H1 (cell line): ENCODE results near the gene ZBTB16. TPM values are rescaled to one million over a fixed set of nuclear protein-coding genes. Genes with fewer than 3 reads are reported as not detected.

Source experiments
- CBX5 ChIP-seq: fragments of 300-800, 300-1000 bp; sonication (generic); IDR thresholded peaks from 2 replicates; pipeline ENCODE4 v1.7.1; 2016; ENCODE audit warnings: antibody characterized with exemption, low read length, low read depth
- PHF8 ChIP-seq: fragments of 200-600 bp; sonication (generic); conservative IDR thresholded peaks from 2 replicates; pipeline ENCODE4 v1.7.1; 2012; ENCODE audit warnings: low read depth, mild to moderate bottlenecking, inconsistent platforms, low read length, moderate library complexity
- POLR2A ChIP-seq, 2 experiments: IDR thresholded peaks; 1 replicate in 1 of 2; 2 replicates in 1 of 2; pipeline ENCODE4 v1.6.1; 2011; ENCODE audit warnings: low read depth in 2 of 2, low read length in 2 of 2, mild to moderate bottlenecking in 2 of 2; ENCODE audit errors: control extremely low read depth in 1 of 2
- polyA plus RNA-seq, 7 experiments: library from polyadenylated mRNA; depleted of rRNA in 3 of 7; stranded (reverse) in 5 of 7; unstranded in 2 of 7; fragments of >200 nt in 5 of 7; fragments of 200-250 nt in 2 of 7; gene quantifications; 1 replicate in 5 of 7; 2 replicates in 1 of 7; 4 replicates in 1 of 7; pipeline versions ENCODE4 v1.2.1 to v1.2.3, GENCODE V29; 2011 to 2013; ENCODE audit warnings: missing spikeins in 2 of 7, mixed read lengths in 2 of 7
- total RNA-seq: library from RNA; stranded (reverse); fragmentation: NEBNext Ultra II Directional; extraction: Animal tissue kit (Norgen Biotek cat#: 25700); gene quantifications from 2 replicates; pipeline ENCODE4 v1.2.1, GENCODE V29; 2021
- TF ChIP-seq, protein P1 (sequence below): fragments of 300-600 bp; sonication (generic); IDR thresholded peaks from 2 replicates; pipeline ENCODE4 v1.7.1; 2012; ENCODE audit warnings: low read length, moderate library complexity, mild to moderate bottlenecking, inconsistent platforms; ENCODE audit not compliant: insufficient replicate concordance
- TF ChIP-seq, protein P2 (sequence below), 3 experiments: IDR thresholded peaks; 1 replicate in 2 of 3; 2 replicates in 1 of 3; pipeline versions ENCODE4 v1.5.1 to v1.6.1; 2011; ENCODE audit warnings: low read length in 3 of 3, mild to moderate bottlenecking in 3 of 3, inconsistent platforms in 2 of 3, low read depth in 1 of 3, moderate library complexity in 1 of 3; ENCODE audit not compliant: insufficient read depth in 1 of 3; ENCODE audit errors: control extremely low read depth in 1 of 3

Gene ZBTB16
- total and polyA plus RNA-seq, 2 of the 8 experiments (the other 6 are each of a cell fraction or from before 2014, with no cell fraction given): 0.12 to 0.61 TPM

DNA sequence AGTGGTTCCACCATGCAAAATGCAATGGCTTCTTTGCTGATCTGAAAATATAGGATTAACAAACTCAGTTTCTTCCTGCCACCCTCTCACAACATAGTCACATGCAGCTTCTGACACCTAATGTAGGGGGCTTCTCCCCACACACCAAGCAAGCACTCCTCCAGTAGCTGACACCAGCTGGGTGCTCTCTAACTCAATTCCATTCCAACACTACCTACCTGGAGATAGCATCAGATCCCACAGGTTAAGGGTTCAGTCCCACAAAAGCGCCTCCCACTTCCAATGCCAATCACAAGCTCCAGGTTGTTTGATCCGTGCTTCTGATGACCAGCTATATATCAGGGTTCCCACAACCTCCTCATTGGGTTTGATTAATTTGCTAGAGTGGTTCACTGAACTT lies 204.9 kb downstream of the ZBTB16 start (continued):
- TF ChIP-seq, protein P1, sequence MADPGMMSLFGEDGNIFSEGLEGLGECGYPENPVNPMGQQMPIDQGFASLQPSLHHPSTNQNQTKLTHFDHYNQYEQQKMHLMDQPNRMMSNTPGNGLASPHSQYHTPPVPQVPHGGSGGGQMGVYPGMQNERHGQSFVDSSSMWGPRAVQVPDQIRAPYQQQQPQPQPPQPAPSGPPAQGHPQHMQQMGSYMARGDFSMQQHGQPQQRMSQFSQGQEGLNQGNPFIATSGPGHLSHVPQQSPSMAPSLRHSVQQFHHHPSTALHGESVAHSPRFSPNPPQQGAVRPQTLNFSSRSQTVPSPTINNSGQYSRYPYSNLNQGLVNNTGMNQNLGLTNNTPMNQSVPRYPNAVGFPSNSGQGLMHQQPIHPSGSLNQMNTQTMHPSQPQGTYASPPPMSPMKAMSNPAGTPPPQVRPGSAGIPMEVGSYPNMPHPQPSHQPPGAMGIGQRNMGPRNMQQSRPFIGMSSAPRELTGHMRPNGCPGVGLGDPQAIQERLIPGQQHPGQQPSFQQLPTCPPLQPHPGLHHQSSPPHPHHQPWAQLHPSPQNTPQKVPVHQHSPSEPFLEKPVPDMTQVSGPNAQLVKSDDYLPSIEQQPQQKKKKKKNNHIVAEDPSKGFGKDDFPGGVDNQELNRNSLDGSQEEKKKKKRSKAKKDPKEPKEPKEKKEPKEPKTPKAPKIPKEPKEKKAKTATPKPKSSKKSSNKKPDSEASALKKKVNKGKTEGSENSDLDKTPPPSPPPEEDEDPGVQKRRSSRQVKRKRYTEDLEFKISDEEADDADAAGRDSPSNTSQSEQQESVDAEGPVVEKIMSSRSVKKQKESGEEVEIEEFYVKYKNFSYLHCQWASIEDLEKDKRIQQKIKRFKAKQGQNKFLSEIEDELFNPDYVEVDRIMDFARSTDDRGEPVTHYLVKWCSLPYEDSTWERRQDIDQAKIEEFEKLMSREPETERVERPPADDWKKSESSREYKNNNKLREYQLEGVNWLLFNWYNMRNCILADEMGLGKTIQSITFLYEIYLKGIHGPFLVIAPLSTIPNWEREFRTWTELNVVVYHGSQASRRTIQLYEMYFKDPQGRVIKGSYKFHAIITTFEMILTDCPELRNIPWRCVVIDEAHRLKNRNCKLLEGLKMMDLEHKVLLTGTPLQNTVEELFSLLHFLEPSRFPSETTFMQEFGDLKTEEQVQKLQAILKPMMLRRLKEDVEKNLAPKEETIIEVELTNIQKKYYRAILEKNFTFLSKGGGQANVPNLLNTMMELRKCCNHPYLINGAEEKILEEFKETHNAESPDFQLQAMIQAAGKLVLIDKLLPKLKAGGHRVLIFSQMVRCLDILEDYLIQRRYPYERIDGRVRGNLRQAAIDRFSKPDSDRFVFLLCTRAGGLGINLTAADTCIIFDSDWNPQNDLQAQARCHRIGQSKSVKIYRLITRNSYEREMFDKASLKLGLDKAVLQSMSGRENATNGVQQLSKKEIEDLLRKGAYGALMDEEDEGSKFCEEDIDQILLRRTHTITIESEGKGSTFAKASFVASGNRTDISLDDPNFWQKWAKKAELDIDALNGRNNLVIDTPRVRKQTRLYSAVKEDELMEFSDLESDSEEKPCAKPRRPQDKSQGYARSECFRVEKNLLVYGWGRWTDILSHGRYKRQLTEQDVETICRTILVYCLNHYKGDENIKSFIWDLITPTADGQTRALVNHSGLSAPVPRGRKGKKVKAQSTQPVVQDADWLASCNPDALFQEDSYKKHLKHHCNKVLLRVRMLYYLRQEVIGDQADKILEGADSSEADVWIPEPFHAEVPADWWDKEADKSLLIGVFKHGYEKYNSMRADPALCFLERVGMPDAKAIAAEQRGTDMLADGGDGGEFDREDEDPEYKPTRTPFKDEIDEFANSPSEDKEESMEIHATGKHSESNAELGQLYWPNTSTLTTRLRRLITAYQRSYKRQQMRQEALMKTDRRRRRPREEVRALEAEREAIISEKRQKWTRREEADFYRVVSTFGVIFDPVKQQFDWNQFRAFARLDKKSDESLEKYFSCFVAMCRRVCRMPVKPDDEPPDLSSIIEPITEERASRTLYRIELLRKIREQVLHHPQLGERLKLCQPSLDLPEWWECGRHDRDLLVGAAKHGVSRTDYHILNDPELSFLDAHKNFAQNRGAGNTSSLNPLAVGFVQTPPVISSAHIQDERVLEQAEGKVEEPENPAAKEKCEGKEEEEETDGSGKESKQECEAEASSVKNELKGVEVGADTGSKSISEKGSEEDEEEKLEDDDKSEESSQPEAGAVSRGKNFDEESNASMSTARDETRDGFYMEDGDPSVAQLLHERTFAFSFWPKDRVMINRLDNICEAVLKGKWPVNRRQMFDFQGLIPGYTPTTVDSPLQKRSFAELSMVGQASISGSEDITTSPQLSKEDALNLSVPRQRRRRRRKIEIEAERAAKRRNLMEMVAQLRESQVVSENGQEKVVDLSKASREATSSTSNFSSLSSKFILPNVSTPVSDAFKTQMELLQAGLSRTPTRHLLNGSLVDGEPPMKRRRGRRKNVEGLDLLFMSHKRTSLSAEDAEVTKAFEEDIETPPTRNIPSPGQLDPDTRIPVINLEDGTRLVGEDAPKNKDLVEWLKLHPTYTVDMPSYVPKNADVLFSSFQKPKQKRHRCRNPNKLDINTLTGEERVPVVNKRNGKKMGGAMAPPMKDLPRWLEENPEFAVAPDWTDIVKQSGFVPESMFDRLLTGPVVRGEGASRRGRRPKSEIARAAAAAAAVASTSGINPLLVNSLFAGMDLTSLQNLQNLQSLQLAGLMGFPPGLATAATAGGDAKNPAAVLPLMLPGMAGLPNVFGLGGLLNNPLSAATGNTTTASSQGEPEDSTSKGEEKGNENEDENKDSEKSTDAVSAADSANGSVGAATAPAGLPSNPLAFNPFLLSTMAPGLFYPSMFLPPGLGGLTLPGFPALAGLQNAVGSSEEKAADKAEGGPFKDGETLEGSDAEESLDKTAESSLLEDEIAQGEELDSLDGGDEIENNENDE: no peak
- TF ChIP-seq PHF8: no peak
- TF ChIP-seq POLR2A (IDR thresholded peaks at IDR 0.05; ENCODE audit: control extremely low read depth in 1 of 2, low read depth in 2 of 2, low read length in 2 of 2): no peak
- no peak for TF ChIP-seq CBX5
- TF ChIP-seq, protein P2, sequence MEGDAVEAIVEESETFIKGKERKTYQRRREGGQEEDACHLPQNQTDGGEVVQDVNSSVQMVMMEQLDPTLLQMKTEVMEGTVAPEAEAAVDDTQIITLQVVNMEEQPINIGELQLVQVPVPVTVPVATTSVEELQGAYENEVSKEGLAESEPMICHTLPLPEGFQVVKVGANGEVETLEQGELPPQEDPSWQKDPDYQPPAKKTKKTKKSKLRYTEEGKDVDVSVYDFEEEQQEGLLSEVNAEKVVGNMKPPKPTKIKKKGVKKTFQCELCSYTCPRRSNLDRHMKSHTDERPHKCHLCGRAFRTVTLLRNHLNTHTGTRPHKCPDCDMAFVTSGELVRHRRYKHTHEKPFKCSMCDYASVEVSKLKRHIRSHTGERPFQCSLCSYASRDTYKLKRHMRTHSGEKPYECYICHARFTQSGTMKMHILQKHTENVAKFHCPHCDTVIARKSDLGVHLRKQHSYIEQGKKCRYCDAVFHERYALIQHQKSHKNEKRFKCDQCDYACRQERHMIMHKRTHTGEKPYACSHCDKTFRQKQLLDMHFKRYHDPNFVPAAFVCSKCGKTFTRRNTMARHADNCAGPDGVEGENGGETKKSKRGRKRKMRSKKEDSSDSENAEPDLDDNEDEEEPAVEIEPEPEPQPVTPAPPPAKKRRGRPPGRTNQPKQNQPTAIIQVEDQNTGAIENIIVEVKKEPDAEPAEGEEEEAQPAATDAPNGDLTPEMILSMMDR (IDR thresholded peaks at IDR 0.05; ENCODE audit: control extremely low read depth in 1 of 3, insufficient read depth in 1 of 3, low read depth in 1 of 3, low read length in 3 of 3): no peak
